Daoy (cell line): ENCODE data around the gene TSACC. TPM values are rescaled to one million over a fixed set of nuclear protein-coding genes. Genes with fewer than 3 reads are reported as not detected.

Experiments used
- DNase-seq: peaks from one replicate; pipeline ENCODE4 v3.0.0-alpha.2; 2015; ENCODE audit warnings: low read depth
- total RNA-seq: library from RNA; depleted of rRNA; stranded (reverse); fragments of >200 nt; shearing (Covaris generic); gene quantifications from 2 replicates; pipeline ENCODE4 v1.2.3, GENCODE V29; 2014; rRNA removed

TSACC gene
- total RNA-seq, 1 experiment from 2014 or later: 2.4 TPM

GRCh38 chr1:156394082-156394481 lies 55.8 kb downstream of the TSACC start:
- DNase-seq: no peak

GRCh38 chr1:156394835-156395461 lies 56.6 kb downstream of the TSACC start:
- DNase-seq: no peak

Other genes with a start within 250 kb of the TSACC start
- gene LMNA, start 223.8 kb upstream of the TSACC start, total RNA-seq: 708 and 737 TPM in 2 replicates
- 0.29 and 0.68 TPM in 2 replicates for gene SEMA4A, start 184.9 kb upstream of the TSACC start, total RNA-seq
- 14.0 and 15.1 TPM in 2 replicates for gene SLC25A44, start 144.4 kb upstream of the TSACC start, total RNA-seq
- gene PMF1, start 125.5 kb upstream of the TSACC start, total RNA-seq: 84.6 and 91.3 TPM in 2 replicates
- gene BGLAP, start 96.3 kb upstream of the TSACC start, total RNA-seq: 0.17 TPM in 1 of 2 replicates, not detected in the other
- gene PAQR6, start 90.5 kb upstream of the TSACC start, total RNA-seq: 0.11 TPM in 1 of 2 replicates, not detected in the other
- 59.9 and 61.0 TPM in 2 replicates for gene SMG5, start 55.7 kb upstream of the TSACC start, total RNA-seq
- gene TMEM79, start 54.2 kb upstream of the TSACC start, total RNA-seq: 3.4 and 3.5 TPM in 2 replicates
- gene GLMP, start 42.8 kb upstream of the TSACC start, total RNA-seq: 26.3 and 27.7 TPM in 2 replicates
- not detected in 2 replicates for gene VHLL, start 39.2 kb upstream of the TSACC start, total RNA-seq
- gene CCT3, start 234 bp upstream of the TSACC start, total RNA-seq: 649 and 676 TPM in 2 replicates
- gene RHBG, start 30.7 kb downstream of the TSACC start, total RNA-seq: 0.06 TPM in 1 of 2 replicates, not detected in the other
- gene MEF2D, start 162.2 kb downstream of the TSACC start, total RNA-seq: 2.5 and 6.1 TPM in 2 replicates
- gene IQGAP3, start 234.0 kb downstream of the TSACC start, total RNA-seq: 43.6 and 45.7 TPM in 2 replicates
- gene TTC24, start 241.2 kb downstream of the TSACC start, total RNA-seq: not detected in 2 replicates